D721Med (cell line): Measurements from ENCODE around the gene SDK1.

ENCODE experiments used
- DNase-seq: peaks from one replicate; pipeline ENCODE4 v3.0.0; 2011; ENCODE audit warnings: low spot score; ENCODE audit not compliant: insufficient read length
- FAIRE-seq: peaks from 2 replicates; lab custom pipeline; 2011; peaks lifted over from hg19 to GRCh38; lab: Jason Lieb, UNC
- CTCF ChIP-seq: IDR thresholded peaks from 2 replicates; pipeline ENCODE4 v1.5.1; 2012; ENCODE audit warnings: mild to moderate bottlenecking, control low read depth; ENCODE audit not compliant: insufficient read depth; ENCODE audit errors: missing control alignments

SDK1 gene

DNA sequence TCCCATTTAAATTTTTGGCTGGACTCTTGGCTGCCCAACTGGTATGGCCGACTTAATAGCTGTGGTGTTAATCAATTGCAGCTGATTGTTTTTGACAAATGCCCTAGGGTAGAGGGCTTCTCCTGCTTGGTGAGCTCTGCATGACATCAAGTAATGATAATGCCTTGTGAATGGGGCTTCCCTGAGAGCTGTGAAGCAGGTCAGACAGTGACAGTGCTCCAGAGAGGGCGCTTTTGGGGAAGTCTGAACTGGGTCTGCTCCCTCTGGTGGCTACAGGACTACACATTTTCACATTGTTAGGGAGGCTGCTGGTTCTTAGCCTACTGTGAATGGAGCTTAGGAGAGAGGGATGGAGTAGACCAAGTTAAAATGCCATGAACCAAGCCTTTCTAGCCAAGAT, 98.8 kb downstream of the SDK1 start:
- TF ChIP-seq CTCF, result peak; percentile 24
- DNase-seq (no peak), FAIRE-seq (no peak)

DNA sequence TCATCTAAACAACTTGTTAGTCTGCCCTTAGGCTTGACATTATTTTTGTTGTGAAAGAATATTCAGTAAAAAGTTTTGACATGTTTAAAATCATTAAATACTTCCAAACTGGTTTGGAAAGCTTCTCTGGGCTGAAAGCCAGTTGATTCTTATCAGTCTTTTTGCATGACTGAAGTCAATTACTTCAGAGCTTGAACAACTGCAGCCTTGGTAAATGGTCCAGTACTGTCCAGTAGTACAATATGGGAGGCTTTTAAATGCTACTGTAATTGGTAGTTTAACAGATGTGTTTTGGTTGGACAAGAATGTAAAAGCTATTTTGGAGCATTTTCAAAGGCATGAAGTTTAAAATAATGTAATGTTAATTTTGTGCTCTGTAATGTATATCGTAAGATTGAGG, 103.4 kb downstream of the SDK1 start:
- DNase-seq, result no peak
- no peak for TF ChIP-seq CTCF
- no peak for FAIRE-seq

- TF ChIP-seq CTCF, result no peak
- FAIRE-seq, result no peak
Measured at GRCh38 chr7:3408814-3409595, 108.0 kb downstream of the SDK1 start.

DNA sequence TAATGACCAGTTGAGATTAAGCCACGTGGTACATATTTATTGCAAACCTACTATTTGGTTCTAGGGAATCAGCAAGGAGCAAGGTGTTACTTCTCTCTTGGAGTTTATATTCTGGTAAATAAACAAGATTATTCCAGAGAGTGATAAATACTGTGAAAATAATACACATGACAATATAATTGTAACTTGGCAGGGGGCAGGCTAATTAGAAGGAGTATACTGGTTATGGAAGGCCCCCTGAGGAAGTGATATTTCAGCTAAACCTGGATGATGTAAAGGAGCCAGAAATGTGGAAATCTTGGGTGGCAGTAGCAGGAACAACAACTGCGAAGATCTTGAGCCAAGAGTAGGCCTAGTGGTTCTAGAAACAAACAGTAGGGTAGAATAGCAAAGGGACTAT, 111.8 kb downstream of the SDK1 start:
- DNase-seq (no peak), FAIRE-seq (no peak)
- no peak for TF ChIP-seq CTCF

More at GRCh38 chr7:3408814-3409595, 108.0 kb downstream of the SDK1 start:
- DNase-seq, result no peak

DNA sequence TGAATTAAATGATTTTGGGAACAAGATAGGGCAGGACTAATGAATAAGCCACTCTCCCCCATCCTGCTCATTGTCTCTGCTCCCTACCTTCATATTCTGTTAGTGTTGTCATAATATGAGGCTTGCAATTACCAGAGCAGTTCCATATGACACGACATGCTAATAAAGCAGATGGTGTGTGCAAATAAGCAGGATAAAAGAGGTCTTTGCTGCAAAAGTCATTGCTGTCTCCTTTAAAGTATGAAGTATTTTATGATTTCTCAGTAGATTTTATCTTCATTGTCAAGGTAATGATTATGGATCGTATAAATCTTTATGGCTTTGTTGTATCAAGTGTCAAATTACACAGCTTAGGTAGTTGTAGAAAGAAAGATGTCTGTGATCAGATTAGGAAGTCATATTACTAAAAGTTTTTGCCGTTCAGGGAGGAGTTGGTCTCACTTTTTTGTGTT, 114.8 kb downstream of the SDK1 start:
- TF ChIP-seq CTCF, result no peak
- no peak for DNase-seq
- FAIRE-seq, result no peak

DNA sequence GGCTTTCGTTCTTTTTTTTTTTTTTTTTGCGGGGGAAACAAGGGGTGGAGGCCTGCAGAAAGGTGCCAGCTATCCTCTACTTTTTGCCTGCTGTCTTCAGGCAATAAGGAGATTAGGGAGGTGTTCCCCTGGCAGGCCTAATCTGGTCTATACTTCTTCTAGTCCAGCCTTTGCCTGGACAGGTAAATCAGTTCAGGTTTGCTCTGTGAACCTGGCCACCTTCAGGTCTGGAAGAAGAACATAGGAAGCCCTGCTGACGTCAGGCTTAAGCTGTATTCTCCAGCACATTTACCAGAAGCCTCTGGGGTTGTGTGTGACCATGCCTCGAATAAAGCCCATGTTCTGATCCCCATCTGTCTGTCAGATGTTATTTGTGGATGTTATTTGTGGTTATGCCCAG, 115.4 kb downstream of the SDK1 start:
- no peak for TF ChIP-seq CTCF
- no peak for FAIRE-seq
- DNase-seq, result no peak

DNA sequence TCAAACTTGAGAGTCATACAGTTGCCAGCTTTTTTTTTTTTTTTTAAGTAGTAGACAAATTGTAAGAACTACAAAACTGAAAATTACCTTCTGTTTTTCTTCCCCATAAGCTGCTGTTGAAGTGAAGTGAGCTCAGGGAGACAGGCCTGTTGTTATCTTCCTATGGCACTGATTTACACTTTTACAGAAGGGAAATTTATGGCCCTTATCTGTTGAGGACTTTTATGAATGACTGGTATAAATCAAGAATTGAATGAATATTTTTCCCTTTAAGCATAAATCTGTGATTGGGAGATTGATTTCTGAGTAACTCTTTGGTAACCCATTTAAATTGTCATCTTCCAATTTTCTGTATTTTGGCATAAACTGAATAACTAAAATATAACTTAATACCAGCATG, 124.0 kb downstream of the SDK1 start:
- no peak for TF ChIP-seq CTCF
- DNase-seq (no peak), FAIRE-seq (no peak)
